ENCODE results near the gene BCL2L2. TPM values are rescaled to one million over a fixed set of nuclear protein-coding genes. Genes with fewer than 3 reads are reported as not detected.

BCL2L2 gene
- total and polyA plus RNA-seq, 9 of the 15 experiments (the other 6 are each of a cell fraction or from before 2014, with no cell fraction given), result 2.6 to 32.5 (median 14.7) TPM

DNA sequence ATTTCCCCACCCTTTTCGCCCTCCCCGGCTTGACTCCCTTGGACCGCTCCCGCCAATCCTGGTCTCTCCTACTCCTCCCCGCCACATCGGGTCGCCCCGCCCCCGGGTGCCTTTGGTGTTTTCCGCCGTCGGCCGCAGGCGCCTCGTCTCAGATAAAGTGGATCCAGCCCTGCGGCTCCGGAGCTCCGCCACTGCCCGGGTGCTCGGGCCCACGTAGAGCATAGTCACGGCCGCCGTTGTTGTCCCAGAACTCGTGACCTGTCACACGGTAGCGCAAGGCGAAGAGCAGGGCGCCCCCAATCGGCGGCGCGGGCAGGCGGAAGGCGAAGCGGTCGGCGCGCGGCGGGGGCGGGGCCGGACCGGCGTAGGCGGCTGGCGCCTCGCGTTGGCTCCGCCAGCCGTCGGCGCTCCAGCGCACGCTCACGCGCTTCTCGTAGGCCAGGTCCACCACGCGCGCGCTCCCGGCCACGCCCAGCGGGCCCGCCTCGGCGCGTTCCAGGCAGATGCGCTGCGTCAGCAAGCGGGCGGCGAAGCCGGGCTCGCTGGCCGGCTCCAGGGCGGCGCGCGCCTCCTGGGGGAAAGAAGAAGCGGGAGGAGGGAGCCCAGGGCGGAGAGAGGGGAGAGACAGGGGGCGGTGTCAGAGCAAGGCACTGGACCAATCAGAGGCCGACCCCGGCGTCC, 5.2 kb upstream of the BCL2L2 start (continued):
- TF ChIP-seq ATF7 (IDR thresholded peaks at IDR 0.05) (peak; percentile 87), DDX20 (tag; IDR thresholded peaks at IDR 0.05; ENCODE audit: low read depth) (no peak), BDP1 (IDR thresholded peaks at IDR 0.05; ENCODE audit: insufficient read depth, insufficient read length) (no peak), ESRRB (CRISPR knock-in tag; IDR thresholded peaks at IDR 0.05; ENCODE audit: borderline replicate concordance) (no peak), ZNF347 (CRISPR knock-in tag; IDR thresholded peaks at IDR 0.05; ENCODE audit: low read depth) (no peak), CCAR2 (IDR thresholded peaks at IDR 0.05; ENCODE audit: low read depth, low read length) (no peak), TCF3 (CRISPR knock-in tag; IDR thresholded peaks at IDR 0.05) (peak; percentile 27), BMI1 (IDR thresholded peaks at IDR 0.05; ENCODE audit: low read length) (no peak), RBM25 (IDR thresholded peaks at IDR 0.05; ENCODE audit: low read depth, low read length, severe bottlenecking) (peak; percentile 15), ZNF274 (IDR thresholded peaks at IDR 0.05; ENCODE audit: borderline replicate concordance, low read depth, low read length) (no peak), RHOXF2B (CRISPR knock-in tag; conservative IDR thresholded peaks at IDR 0.05) (no peak), TEAD4 (IDR thresholded peaks at IDR 0.05; ENCODE audit: low read length) (no peak; the same call in 1 of the 2 replicates), TEAD4 (CRISPR knock-in tag; IDR thresholded peaks at IDR 0.05; ENCODE audit: borderline replicate concordance) (peak; percentile 95; the same call in 1 of the 2 replicates), HNRNPK (IDR thresholded peaks at IDR 0.05; ENCODE audit: low read depth, low read length, poor library complexity, severe bottlenecking) (no peak), DMBX1 (CRISPR knock-in tag; IDR thresholded peaks at IDR 0.05; ENCODE audit: borderline replicate concordance) (peak; percentile 59; the same call in 1 of the 2 replicates), TCF7L2 (IDR thresholded peaks at IDR 0.05; ENCODE audit: low read depth, low read length) (no peak; the same call in 1 of the 2 replicates), CBFB (CRISPR knock-in tag; IDR thresholded peaks at IDR 0.05) (no peak)
- TF ChIP-seq, protein P1, sequence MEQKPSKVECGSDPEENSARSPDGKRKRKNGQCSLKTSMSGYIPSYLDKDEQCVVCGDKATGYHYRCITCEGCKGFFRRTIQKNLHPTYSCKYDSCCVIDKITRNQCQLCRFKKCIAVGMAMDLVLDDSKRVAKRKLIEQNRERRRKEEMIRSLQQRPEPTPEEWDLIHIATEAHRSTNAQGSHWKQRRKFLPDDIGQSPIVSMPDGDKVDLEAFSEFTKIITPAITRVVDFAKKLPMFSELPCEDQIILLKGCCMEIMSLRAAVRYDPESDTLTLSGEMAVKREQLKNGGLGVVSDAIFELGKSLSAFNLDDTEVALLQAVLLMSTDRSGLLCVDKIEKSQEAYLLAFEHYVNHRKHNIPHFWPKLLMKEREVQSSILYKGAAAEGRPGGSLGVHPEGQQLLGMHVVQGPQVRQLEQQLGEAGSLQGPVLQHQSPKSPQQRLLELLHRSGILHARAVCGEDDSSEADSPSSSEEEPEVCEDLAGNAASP (IDR thresholded peaks at IDR 0.05), result no peak
- TF ChIP-seq, protein P2, sequence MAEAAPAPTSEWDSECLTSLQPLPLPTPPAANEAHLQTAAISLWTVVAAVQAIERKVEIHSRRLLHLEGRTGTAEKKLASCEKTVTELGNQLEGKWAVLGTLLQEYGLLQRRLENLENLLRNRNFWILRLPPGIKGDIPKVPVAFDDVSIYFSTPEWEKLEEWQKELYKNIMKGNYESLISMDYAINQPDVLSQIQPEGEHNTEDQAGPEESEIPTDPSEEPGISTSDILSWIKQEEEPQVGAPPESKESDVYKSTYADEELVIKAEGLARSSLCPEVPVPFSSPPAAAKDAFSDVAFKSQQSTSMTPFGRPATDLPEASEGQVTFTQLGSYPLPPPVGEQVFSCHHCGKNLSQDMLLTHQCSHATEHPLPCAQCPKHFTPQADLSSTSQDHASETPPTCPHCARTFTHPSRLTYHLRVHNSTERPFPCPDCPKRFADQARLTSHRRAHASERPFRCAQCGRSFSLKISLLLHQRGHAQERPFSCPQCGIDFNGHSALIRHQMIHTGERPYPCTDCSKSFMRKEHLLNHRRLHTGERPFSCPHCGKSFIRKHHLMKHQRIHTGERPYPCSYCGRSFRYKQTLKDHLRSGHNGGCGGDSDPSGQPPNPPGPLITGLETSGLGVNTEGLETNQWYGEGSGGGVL (CRISPR knock-in tag; IDR thresholded peaks at IDR 0.05), result no peak
- TF ChIP-seq, protein P3, sequence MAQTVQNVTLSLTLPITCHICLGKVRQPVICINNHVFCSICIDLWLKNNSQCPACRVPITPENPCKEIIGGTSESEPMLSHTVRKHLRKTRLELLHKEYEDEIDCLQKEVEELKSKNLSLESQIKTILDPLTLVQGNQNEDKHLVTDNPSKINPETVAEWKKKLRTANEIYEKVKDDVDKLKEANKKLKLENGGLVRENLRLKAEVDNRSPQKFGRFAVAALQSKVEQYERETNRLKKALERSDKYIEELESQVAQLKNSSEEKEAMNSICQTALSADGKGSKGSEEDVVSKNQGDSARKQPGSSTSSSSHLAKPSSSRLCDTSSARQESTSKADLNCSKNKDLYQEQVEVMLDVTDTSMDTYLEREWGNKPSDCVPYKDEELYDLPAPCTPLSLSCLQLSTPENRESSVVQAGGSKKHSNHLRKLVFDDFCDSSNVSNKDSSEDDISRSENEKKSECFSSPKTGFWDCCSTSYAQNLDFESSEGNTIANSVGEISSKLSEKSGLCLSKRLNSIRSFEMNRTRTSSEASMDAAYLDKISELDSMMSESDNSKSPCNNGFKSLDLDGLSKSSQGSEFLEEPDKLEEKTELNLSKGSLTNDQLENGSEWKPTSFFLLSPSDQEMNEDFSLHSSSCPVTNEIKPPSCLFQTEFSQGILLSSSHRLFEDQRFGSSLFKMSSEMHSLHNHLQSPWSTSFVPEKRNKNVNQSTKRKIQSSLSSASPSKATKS (CRISPR knock-in tag; IDR thresholded peaks at IDR 0.05), result no peak
- TF ChIP-seq, protein P4, sequence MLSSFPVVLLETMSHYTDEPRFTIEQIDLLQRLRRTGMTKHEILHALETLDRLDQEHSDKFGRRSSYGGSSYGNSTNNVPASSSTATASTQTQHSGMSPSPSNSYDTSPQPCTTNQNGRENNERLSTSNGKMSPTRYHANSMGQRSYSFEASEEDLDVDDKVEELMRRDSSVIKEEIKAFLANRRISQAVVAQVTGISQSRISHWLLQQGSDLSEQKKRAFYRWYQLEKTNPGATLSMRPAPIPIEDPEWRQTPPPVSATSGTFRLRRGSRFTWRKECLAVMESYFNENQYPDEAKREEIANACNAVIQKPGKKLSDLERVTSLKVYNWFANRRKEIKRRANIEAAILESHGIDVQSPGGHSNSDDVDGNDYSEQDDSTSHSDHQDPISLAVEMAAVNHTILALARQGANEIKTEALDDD (IDR thresholded peaks at IDR 0.05), result no peak

Measured in K562 (cell line).